AG04449 (cell line): ENCODE data around the gene OLFML2A.

ENCODE experiments used
- CTCF ChIA-PET: fragments of 350-600 bp; formaldehyde crosslinking; extraction: SDS; loops from one replicate; lab custom pipeline; 2021; ENCODE audit warnings: antibody characterized with exemption; lab: Yijun Ruan, JAX
- POLR2A ChIA-PET: fragments of 400-600, 350-600 bp; formaldehyde crosslinking; extraction: SDS; loops from one replicate; lab custom pipeline; 2020; ENCODE audit warnings: antibody characterized with exemption, inconsistent platforms; lab: Yijun Ruan, JAX
- DNase-seq: peaks from one replicate; pipeline ENCODE4 v3.0.0-alpha.2; 2010; ENCODE audit warnings: low read depth, low spot score
- H3K4me3 ChIP-seq: 2 replicates; pipeline ENCODE4 v1.5.1; 2011; ENCODE audit warnings: low read depth, mild to moderate bottlenecking, control low read depth, low read length
- CTCF ChIP-seq: IDR thresholded peaks from one replicate; pipeline ENCODE4 v1.5.1; 2011; ENCODE audit warnings: mild to moderate bottlenecking, moderate library complexity, low read length, control low read depth, inconsistent platforms; ENCODE audit not compliant: insufficient read depth; ENCODE audit errors: missing control alignments

The OLFML2A gene

DNA sequence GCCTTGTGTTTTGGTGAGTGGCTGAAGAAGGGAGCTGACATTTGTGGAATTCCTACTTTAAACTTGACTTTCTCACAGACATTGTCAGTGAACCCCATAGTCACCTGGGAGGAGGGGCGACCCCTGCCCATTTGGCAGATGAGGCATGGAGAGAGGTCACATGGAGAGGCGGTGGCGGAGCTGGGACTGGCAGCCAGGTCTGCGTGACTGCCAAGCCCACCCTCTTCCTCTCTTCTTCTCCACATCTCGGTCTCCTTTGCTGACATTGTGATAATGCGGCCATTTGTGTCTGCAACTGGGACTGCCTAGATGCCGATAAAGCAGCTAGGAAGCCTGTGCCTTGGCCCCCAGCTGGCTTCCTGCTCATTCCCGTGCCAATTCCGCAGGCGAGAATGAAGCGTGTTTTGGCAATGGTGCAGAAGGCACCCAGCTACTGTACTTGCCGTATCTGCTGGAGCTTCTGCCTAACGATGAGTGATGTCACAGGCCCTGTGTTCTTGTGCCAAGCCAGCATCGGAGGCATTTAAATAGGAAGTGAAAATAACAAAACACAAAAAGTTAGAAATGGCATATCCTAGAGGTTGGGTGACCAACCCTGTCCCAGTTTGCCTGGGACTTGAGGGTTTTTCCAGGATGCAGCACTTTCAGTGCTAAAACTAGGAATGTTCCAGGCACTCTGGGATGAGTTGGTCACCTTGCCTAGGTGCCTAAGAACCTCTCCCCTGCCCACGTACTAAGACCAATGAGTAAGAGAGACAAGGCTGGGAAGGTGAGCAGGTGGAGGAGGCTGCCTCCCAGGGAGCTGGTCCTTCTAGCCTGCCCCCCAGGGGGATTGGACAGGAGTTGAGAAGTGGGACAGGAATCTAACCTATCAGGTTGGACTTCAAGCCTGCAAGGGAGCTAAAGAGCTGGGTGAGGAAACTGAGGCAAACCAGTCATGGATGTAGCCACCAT is 23.6 kb downstream of the OLFML2A start:
- TF ChIP-seq CTCF = no peak
- CTCF ChIA-PET = interaction anchor here (1.0 to 10.5 kb wide), 6 partner anchors 11 to 573 kb away, joined by 3 to 138 read pairs (median 4); partner anchors contain the start of genes NR6A1, OLFML2A and WDR38
- no peak for DNase-seq
- POLR2A ChIA-PET = no interaction called here
- H3K4me3 ChIP-seq = no peak overlapping the region

DNA sequence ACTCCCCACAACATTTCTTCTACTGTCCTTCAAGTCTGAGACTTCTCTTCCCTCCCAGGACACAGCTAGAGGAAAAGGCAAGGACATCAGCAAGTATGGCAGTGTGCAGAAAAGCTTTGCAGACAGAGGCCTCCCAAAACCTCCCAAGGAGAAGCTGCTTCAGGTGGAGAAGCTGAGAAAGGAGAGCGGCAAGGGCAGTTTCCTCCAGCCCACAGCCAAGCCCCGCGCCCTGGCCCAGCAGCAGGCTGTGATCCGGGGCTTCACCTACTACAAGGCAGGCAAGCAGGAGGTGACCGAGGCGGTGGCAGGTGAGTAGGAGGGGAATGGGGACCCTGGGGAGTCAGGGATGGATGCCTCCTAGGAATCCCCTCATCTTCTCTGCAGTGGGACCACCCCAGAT is 24.4 kb downstream of the OLFML2A start:
- ChIA-PET POLR2A (no interaction called here), CTCF (interaction anchor here (0.5 to 10.5 kb wide), 5 partner anchors 10 to 572 kb away, joined by 3 to 138 read pairs (median 3); partner anchors contain the start of genes NR6A1, OLFML2A and WDR38)
- H3K4me3 ChIP-seq = no peak overlapping the region
- TF ChIP-seq CTCF = no peak
- DNase-seq = no peak

DNA sequence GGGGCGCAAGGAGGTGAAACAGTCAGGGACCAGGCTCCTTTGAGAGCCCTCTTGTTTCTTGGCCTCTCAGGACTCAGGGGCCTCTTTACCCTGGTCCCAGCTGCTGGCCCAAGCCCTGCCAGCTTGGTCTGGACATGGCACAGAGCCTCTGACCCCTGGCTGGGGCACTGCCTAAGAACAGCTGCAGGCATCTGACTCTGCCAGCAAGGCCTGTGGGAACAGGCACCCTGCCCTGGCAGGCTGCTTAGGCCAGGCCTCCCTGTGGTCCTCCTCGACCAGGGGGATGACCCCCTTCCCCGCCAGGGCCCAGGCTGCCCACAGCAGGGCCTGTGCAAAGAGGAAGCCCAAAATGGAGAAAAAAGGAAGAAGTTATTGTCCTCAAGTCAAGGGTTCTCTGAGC is 25.5 kb downstream of the OLFML2A start:
- H3K4me3 ChIP-seq = no peak overlapping the region
- no peak for DNase-seq
- POLR2A ChIA-PET = no interaction called here
- CTCF ChIA-PET = interaction anchor here (3.7 to 10.5 kb wide), 2 partner anchors 29 to 51 kb away, joined by 21 to 138 read pairs; partner anchors contain the start of genes NR6A1, OLFML2A and WDR38
- TF ChIP-seq CTCF = no peak

DNA sequence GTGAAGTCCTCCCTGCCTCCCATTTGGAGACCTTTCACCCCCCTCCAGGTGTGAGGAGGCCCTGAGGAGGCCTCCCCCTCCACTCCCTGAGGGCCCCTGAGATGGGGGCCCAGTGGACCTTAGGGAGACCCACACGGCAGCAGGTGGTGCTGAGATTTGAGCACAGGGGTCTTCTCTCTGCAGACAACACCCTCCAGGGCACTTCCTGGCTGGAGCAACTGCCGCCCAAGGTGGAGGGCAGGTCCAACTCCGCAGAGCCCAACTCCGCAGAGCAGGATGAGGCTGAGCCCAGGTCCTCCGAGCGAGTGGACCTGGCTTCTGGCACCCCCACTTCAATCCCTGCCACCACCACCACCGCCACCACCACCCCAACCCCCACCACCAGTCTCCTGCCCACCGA is 27.0 kb downstream of the OLFML2A start:
- H3K4me3 ChIP-seq = no peak overlapping the region
- no peak for TF ChIP-seq CTCF
- POLR2A ChIA-PET = no interaction called here
- no peak for DNase-seq
- CTCF ChIA-PET = interaction anchor here (1.2 kb wide), 1 partner anchor 33 kb away, joined by 3 read pairs; the partner anchor contains the start of gene NR6A1

DNA sequence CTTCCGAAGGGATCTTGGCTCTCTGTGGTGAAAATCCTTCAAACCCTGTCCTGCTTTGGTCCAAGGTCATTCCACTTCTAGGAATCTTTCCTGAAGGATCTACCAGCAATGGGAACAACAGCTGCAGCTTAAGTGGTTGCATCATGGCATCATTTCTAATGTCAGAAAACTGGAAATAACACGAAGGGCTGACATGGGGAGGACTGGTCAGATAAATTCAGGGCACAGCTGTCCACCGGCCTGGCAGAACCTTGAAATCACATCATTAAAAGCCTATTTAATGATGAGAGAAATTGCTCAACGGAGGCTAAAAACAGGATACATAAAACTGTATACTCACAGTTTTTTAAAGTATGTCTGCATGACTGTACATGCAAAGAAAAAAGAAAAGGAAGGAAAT is 28.3 kb downstream of the OLFML2A start:
- CTCF ChIA-PET = no interaction called here
- POLR2A ChIA-PET = no interaction called here

More for the DNA sequence above, 28.3 kb downstream of the OLFML2A start:
- no peak overlapping the region for H3K4me3 ChIP-seq
- TF ChIP-seq CTCF = no peak
- no peak for DNase-seq
